ENCODE measurements around the gene EPHB2. TPM values are rescaled to one million over a fixed set of nuclear protein-coding genes. Genes with fewer than 3 reads are reported as not detected.

The EPHB2 gene
- total and polyA plus RNA-seq, 2 of the 8 experiments (the other 6 are each of a cell fraction or from before 2014, with no cell fraction given) = 15.8 to 17.2 TPM

GRCh38 chr1:22794647-22795365 lies 84.2 kb downstream of the EPHB2 start (continued):
- no peak for TF ChIP-seq CHD7 (IDR thresholded peaks at IDR 0.05; ENCODE audit: insufficient replicate concordance, low read length)
- TF ChIP-seq TAF7 (optimal IDR thresholded peaks at IDR 0.05; ENCODE audit: borderline replicate concordance, low read depth, low read length) = no peak
- TF ChIP-seq CBX8 (IDR thresholded peaks at IDR 0.05; ENCODE audit: borderline replicate concordance, low read depth, low read length) = no peak
- TF ChIP-seq CEBPB (IDR thresholded peaks at IDR 0.05; ENCODE audit: low read depth, low read length) = no peak
- TF ChIP-seq EZH2 (IDR thresholded peaks at IDR 0.05; ENCODE audit: low read depth, low read length, severe bottlenecking) = no peak
- no peak for TF ChIP-seq NRF1 (IDR thresholded peaks at IDR 0.05; ENCODE audit: low read depth, low read length)
- no peak for TF ChIP-seq KDM4A (IDR thresholded peaks at IDR 0.05; ENCODE audit: low read depth, low read length, severe bottlenecking)
- no peak for TF ChIP-seq SP2 (IDR thresholded peaks at IDR 0.05; ENCODE audit: low read length)
- no peak for TF ChIP-seq RXRA (IDR thresholded peaks at IDR 0.05; ENCODE audit: insufficient read depth, low read depth, low read length)
- no peak for TF ChIP-seq KDM5A (IDR thresholded peaks at IDR 0.05; ENCODE audit: low read length)
- TF ChIP-seq ASH2L (IDR thresholded peaks at IDR 0.05; ENCODE audit: low read length) = no peak
